ENCODE measurements around the gene DUSP3.

- TF ChIP-seq CTCF (conservative IDR thresholded peaks at IDR 0.05; ENCODE audit: low read depth, low read length) = no peak
- TF ChIP-seq EZH2phosphoT487 (IDR thresholded peaks at IDR 0.05; ENCODE audit: borderline replicate concordance, low read length) = no peak
These were observed 22.6 kb downstream of the DUSP3 start for GRCh38 chr17:43756201-43756600.

Data from PC-3 (cell line).